ENCODE results near the gene TMPRSS9. TPM values are rescaled to one million over a fixed set of nuclear protein-coding genes. Genes with fewer than 3 reads are reported as not detected.

The TMPRSS9 gene
- total RNA-seq, 4 donors from 2014 or later: 0.54 to 2.5 (median 0.85) TPM; not detected in 1

DNA sequence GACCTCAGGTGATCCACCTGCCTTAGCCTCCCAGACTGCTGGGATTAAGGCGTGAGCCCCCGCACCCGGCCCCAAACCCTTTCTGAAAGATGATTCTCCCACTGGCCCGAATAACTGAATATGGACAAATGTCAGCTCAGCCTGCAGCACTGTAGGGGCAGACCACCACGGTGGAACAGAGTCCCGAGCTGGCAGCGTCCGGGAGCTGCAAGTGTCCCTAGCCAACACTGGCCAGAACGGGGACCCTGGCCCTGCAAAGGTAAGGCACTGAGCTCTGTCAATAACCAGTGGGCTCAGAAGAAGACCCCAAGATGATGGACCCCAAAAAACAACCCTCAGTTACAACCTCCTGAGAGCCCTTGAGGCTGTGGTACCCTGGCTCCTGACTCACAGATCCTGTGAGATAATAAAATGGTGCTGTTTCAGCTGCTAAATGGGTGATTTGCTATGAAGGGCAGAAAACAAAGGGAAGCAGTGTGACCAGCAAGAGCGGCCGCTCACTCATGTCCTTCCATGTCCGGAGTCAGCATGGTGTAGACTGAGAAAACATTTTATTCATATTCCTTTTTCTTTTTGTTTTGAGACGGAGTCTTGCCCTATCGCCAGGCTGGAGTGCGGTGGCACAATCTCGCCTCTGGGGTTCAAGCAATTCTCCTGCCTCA lies 33.2 kb upstream of the TMPRSS9 start:
- Histone ChIP-seq H3K27ac (peak overlapping the region in 1 of 4 donors; percentile 79), H3K9me3 (no peaks in the 10 kb centered on the region), H3K36me3 (peaks cover 0 to 44% (median 0%) of the 10 kb centered on the region in 3 donors), H3K4me1 (peaks cover 0 to 43% (median 36%) of the 10 kb centered on the region in 4 donors), H3K27me3 (no peaks in the 10 kb centered on the region), H3K4me3 (no peak overlapping the region)
- no peak for DNase-seq
- TF ChIP-seq CTCF (IDR thresholded peaks at IDR 0.05) (no peak), POLR2A (IDR thresholded peaks at IDR 0.05) (no peak)

- TF ChIP-seq POLR2A (IDR thresholded peaks at IDR 0.05) (peak; percentile 42 to 47), CTCF (IDR thresholded peaks at IDR 0.05) (no peak)
- Histone ChIP-seq H3K27ac (peak overlapping the region; percentile 79 to 98 (median 90)), H3K4me1 (peaks cover 0 to 52% (median 45%) of the 10 kb centered on the region in 4 donors), H3K9me3 (no peaks in the 10 kb centered on the region), H3K4me3 (peak overlapping the region; percentile 75 to 99 (median 88)), H3K27me3 (no peaks in the 10 kb centered on the region), H3K36me3 (peaks cover 0 to 34% (median 0%) of the 10 kb centered on the region in 3 donors)
- peak in 2 of 3 donors; percentile 67 to 82 for DNase-seq
These were observed 32.2 kb upstream of the TMPRSS9 start for GRCh38 chr19:2327773-2328400.

GRCh38 chr19:2328401-2329148 lies 31.5 kb upstream of the TMPRSS9 start, which contains the start of the genes LSM7 and SPPL2B:
LSM7 (minus strand) TSS chr19:2328586; CDS start chr19:2328566, 20 bp downstream.
SPPL2B (plus strand) TSS chr19:2328684; CDS start chr19:2328710, 26 bp downstream.
- peaks cover 0 to 58% (median 48%) of the 10 kb centered on the region in 4 donors for H3K4me1 ChIP-seq
- DNase-seq: peak; percentile 87 to 96 (median 95)
- peaks cover 0 to 27% (median 0%) of the 10 kb centered on the region in 3 donors for H3K36me3 ChIP-seq
- H3K4me3 ChIP-seq: peak within 1 kb of the TSS; percentile 75 to 99 (median 88)
- peak within 1 kb of the TSS; percentile 79 to 98 (median 90) for H3K27ac ChIP-seq
- no peaks in the 10 kb centered on the region for H3K27me3 ChIP-seq
- TF ChIP-seq CTCF (IDR thresholded peaks at IDR 0.05) (peak in 2 of 6 experiments; percentile 0 to 3), POLR2A (IDR thresholded peaks at IDR 0.05) (peak; percentile 87 to 95)
- no peaks in the 10 kb centered on the region for H3K9me3 ChIP-seq

- no peaks in the 10 kb centered on the region for H3K9me3 ChIP-seq
- no peaks in the 10 kb centered on the region for H3K27me3 ChIP-seq
- H3K36me3 ChIP-seq: peaks cover 0 to 22% (median 0%) of the 10 kb centered on the region in 3 donors
- H3K27ac ChIP-seq: peak overlapping the region; percentile 79 to 98 (median 90)
- H3K4me1 ChIP-seq: peaks cover 0 to 63% (median 50%) of the 10 kb centered on the region in 4 donors
- TF ChIP-seq CTCF (IDR thresholded peaks at IDR 0.05) (no peak), POLR2A (IDR thresholded peaks at IDR 0.05) (no peak)
- no peak for DNase-seq
- peak overlapping the region; percentile 75 to 99 (median 88) for H3K4me3 ChIP-seq
These were observed 31.0 kb upstream of the TMPRSS9 start for GRCh38 chr19:2329149-2329478.

GRCh38 chr19:2329501-2329916 lies 30.6 kb upstream of the TMPRSS9 start:
- H3K9me3 ChIP-seq: no peaks in the 10 kb centered on the region
- no peaks in the 10 kb centered on the region for H3K27me3 ChIP-seq
- TF ChIP-seq CTCF (IDR thresholded peaks at IDR 0.05) (no peak), POLR2A (IDR thresholded peaks at IDR 0.05) (no peak)
- H3K27ac ChIP-seq: peak overlapping the region in 3 of 4 donors; percentile 89 to 98 (median 92)
- peak in 1 of 3 donors; percentile 64 for DNase-seq
- H3K4me3 ChIP-seq: peak overlapping the region; percentile 75 to 99 (median 88)
- peaks cover 0 to 67% (median 48%) of the 10 kb centered on the region in 4 donors for H3K4me1 ChIP-seq
- peaks cover 0 to 21% (median 0%) of the 10 kb centered on the region in 3 donors for H3K36me3 ChIP-seq

All from Peyer's patch (tissue), 4 donors.